ENCODE results near the gene PRKCQ.

DNA sequence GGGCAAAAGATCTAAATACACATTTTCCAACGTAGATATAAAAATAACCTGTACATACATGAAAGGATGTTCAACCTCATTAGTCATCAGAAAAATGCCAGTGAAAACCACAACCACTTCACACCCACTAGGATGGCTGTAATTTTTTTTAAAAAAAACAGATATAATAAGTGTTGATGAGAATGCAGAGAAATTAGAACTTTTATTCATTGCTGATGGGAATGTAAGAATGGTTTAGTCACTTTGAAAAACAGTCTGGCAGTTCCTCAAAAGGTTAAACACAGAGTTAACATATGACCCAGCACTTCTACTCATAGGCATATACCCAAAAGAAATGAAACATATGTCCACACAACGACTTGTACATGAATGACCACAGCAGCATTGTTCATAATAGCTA lies 32.3 kb upstream of the PRKCQ start:
- TF ChIP-seq CTCF (optimal IDR thresholded peaks at IDR 0.05 in 1 of 3, IDR thresholded peaks at IDR 0.05 in 1 of 3, conservative IDR thresholded peaks at IDR 0.05 in 1 of 3; ENCODE audit: extremely low read depth in 1 of 3, insufficient read depth in 2 of 3, low read length in 3 of 3) (no peak), EZH2 (IDR thresholded peaks at IDR 0.05; ENCODE audit: low read length) (no peak)

All from keratinocyte (primary cell).